Pancreas (tissue), 10 donors: ENCODE results near the gene VWA3A. TPM values are rescaled to one million over a fixed set of nuclear protein-coding genes. Genes with fewer than 3 reads are reported as not detected.

Experiments used
- ATAC-seq, 4 donors: fragments of 200-7000 bp; cut with Tn5 transposase; one replicate each; pipeline versions ENCODE4 v1.8.0 to v1.9.1; 2020; ENCODE audit warnings: mild to moderate bottlenecking in 4 of 4, moderate library complexity in 4 of 4
- DNase-seq, 6 donors: peaks; one replicate each; pipeline ENCODE4 v3.0.0-alpha.2; 2020
- FAIRE-seq: peaks from 2 replicates; lab custom pipeline; 2012; peaks lifted over from hg19 to GRCh38; lab: Jason Lieb, UNC
- H3K27ac ChIP-seq, 4 donors: fragments of 200-600 bp; sonication (generic); 1 replicate in 3 of 4; 2 replicates in 1 of 4; pipeline versions ENCODE4 v1.5.0 to v1.8.0; 2020
- H3K27me3 ChIP-seq, 4 donors: fragments of 200-600 bp; one replicate each; pipeline ENCODE4 v1.8.0; 2021
- H3K36me3 ChIP-seq, 3 donors: fragments of 200-600 bp; sonication (generic) in 1 of 3; one replicate each; pipeline versions ENCODE4 v1.5.0 to v1.8.0; 2020 to 2021
- H3K4me1 ChIP-seq, 3 donors: fragments of 200-600 bp; one replicate each; pipeline ENCODE4 v1.8.0; 2021
- H3K4me3 ChIP-seq, 4 donors: fragments of 200-600 bp; sonication (generic) in 2 of 4; one replicate each; pipeline versions ENCODE4 v1.5.0 to v1.8.0; 2020 to 2021
- H3K9me3 ChIP-seq, 4 donors: fragments of 200-600 bp; one replicate each; pipeline ENCODE4 v1.8.0; 2021
- CTCF ChIP-seq, 4 donors: fragments of 200-600 bp; sonication (generic) in 3 of 4; IDR thresholded peaks; one replicate each; pipeline versions ENCODE4 v1.5.0 to v1.8.0; 2021; ENCODE audit warnings: antibody characterized with exemption in 4 of 4
- WGBS, 2 donors: extraction: QIAGEN DNeasy Blood & Tissue Kit; methylation state at CpG; one replicate each; pipeline ENCODE4 v1.1.7; 2013; 5-methylcytosine and 5-hydroxymethylcytosine counted together
- intact Hi-C, 3 donors: fragments of 100-400 bp; cut with DNase I; formaldehyde crosslinking; loops; one replicate each; pipeline versions ENCODE4 v1.11.1 to v1.14.2; 2022
- polyA plus RNA-seq, 2 donors: library from polyadenylated mRNA; stranded (reverse); fragments of 200-250 nt; gene quantifications; one replicate each; pipeline ENCODE4 v1.2.3, GENCODE V29; 2013
- total RNA-seq, 6 donors: library from RNA; stranded (reverse); fragmentation: NEBNext Ultra II Directional in 4 of 6; extraction: Animal tissue kit (Norgen Biotek cat#: 25700) in 4 of 6; gene quantifications; one replicate each; pipeline versions ENCODE4 v1.2.1 to v1.2.4, GENCODE V29; 2021 to 2023
- donor health status: healthy with polysubstance abuse.
- donor health status: DM: no; HTN: no; CAD: no; lungs with moderate emphysema.
- donor health status: DM: no; HTN: no; CAD: no.
- donor health status: control.
- donor health status: control.
- donor health status: Bipolar disorder and iron deficiency.
- donor health status: DM: yes; HTN: yes; CAD: no.
- donor health status: DM: no; HTN: no; CAD: no.
- donor health status: DM: no; HTN: no; CAD: no.
- donor health status: DM: yes; HTN: yes; CAD: no.

Gene VWA3A
- total and polyA plus RNA-seq, 8 donors, result 0.06 to 0.24 (median 0.09) TPM; not detected in 3

GRCh38 chr16:22070361-22071330 is 21.7 kb upstream of the VWA3A start:
- intact Hi-C loops, result loop anchor here in 2 of 3 donors (5.0 to 10.0 kb wide), 2 partner anchors 58 to 66 kb away; partner anchors contain the start of genes MOSMO (in 1 of the 2) and PDZD9 (in 1 of the 2)
- DNase-seq, result no peak
- H3K36me3 ChIP-seq, result no peaks in the 10 kb centered on the region
- H3K27ac ChIP-seq, result no peak overlapping the region
- H3K27me3 ChIP-seq, result no peaks in the 10 kb centered on the region
- 51 to 60% methylated on average over 12 of the region's 12 CpGs for WGBS, 2 donors
- peak; percentile 57 to 81 (median 60) for ATAC-seq
- no peak for TF ChIP-seq CTCF (IDR thresholded peaks at IDR 0.05)
- H3K4me1 ChIP-seq, result peaks cover 0 to 13% (median 8%) of the 10 kb centered on the region in 3 donors
- FAIRE-seq, result no peak
- no peaks in the 10 kb centered on the region for H3K9me3 ChIP-seq
- H3K4me3 ChIP-seq, result no peak overlapping the region

- Histone ChIP-seq H3K4me3 (no peak overlapping the region), H3K9me3 (no peaks in the 10 kb centered on the region), H3K36me3 (no peaks in the 10 kb centered on the region), H3K27me3 (no peaks in the 10 kb centered on the region), H3K4me1 (peaks cover 0 to 13% (median 8%) of the 10 kb centered on the region in 3 donors), H3K27ac (no peak overlapping the region)
- 72 to 73% methylated on average over 7 of the region's 7 CpGs for WGBS, 2 donors
- FAIRE-seq (no peak), ATAC-seq (peak in 1 of 4 donors; percentile 37), DNase-seq (no peak)
- no peak for TF ChIP-seq CTCF (IDR thresholded peaks at IDR 0.05)
- intact Hi-C loops, result loop anchor here in 2 of 3 donors (5.0 to 10.0 kb wide), 2 partner anchors 59 to 67 kb away; partner anchors contain the start of genes MOSMO (in 1 of the 2) and PDZD9 (in 1 of the 2)
Measured at GRCh38 chr16:22071331-22071910, 20.9 kb upstream of the VWA3A start.

GRCh38 chr16:22073350-22073749 is 19.0 kb upstream of the VWA3A start:
- H3K4me1 ChIP-seq, result peaks cover 0 to 13% (median 8%) of the 10 kb centered on the region in 3 donors
- intact Hi-C loops, result loop anchor here in 2 of 3 donors (5.0 to 10.0 kb wide), 2 partner anchors 61 to 69 kb away; partner anchors contain the start of genes MOSMO (in 1 of the 2) and PDZD9 (in 1 of the 2)
- H3K4me3 ChIP-seq, result no peak overlapping the region
- H3K27ac ChIP-seq, result no peak overlapping the region
- no peak for TF ChIP-seq CTCF (IDR thresholded peaks at IDR 0.05)
- H3K27me3 ChIP-seq, result no peaks in the 10 kb centered on the region
- ATAC-seq (no peak), FAIRE-seq (no peak), DNase-seq (no peak)
- WGBS, 2 donors, result 75 to 81% methylated on average over 3 of the region's 3 CpGs
- H3K9me3 ChIP-seq, result no peaks in the 10 kb centered on the region
- no peaks in the 10 kb centered on the region for H3K36me3 ChIP-seq

- intact Hi-C loops, result loop anchor here in 1 of 3 donors (10.0 kb wide), 1 partner anchor 70 kb away; the partner anchor contains the start of genes MOSMO and PDZD9
- Histone ChIP-seq H3K27ac (no peak overlapping the region), H3K36me3 (no peaks in the 10 kb centered on the region), H3K4me3 (no peak overlapping the region), H3K4me1 (peaks cover 0 to 11% (median 7%) of the 10 kb centered on the region in 3 donors), H3K9me3 (peaks cover 0 to 2% (median 0%) of the 10 kb centered on the region in 4 donors), H3K27me3 (no peaks in the 10 kb centered on the region)
- 87 to 89% methylated on average over 11 of the region's 11 CpGs for WGBS, 2 donors
- DNase-seq (no peak), ATAC-seq (no peak), FAIRE-seq (no peak)
- TF ChIP-seq CTCF (IDR thresholded peaks at IDR 0.05), result no peak
Measured at GRCh38 chr16:22075043-22075757, 17.1 kb upstream of the VWA3A start.
